Lower lobe of right lung (tissue), 2 donors: ENCODE results near the gene PPP3CA. TPM values are rescaled to one million over a fixed set of nuclear protein-coding genes. Genes with fewer than 3 reads are reported as not detected.

Experiments used
- ATAC-seq, 2 donors: fragments of 200-7000 bp; cut with Tn5 transposase; one replicate each; pipeline ENCODE4 v1.9.1; 2020 to 2022; ENCODE audit warnings: mild to moderate bottlenecking in 2 of 2, moderate library complexity in 2 of 2
- DNase-seq: peaks from one replicate; pipeline ENCODE4 v3.0.0-alpha.2; 2020
- H3K27ac ChIP-seq: fragments of 200-600 bp; one replicate; pipeline ENCODE4 v1.8.0; 2022
- H3K27me3 ChIP-seq: fragments of 200-600 bp; one replicate; pipeline ENCODE4 v1.8.0; 2022; ENCODE audit warnings: low read depth
- H3K36me3 ChIP-seq: fragments of 200-600 bp; one replicate; pipeline ENCODE4 v1.8.0; 2022; ENCODE audit warnings: mild to moderate bottlenecking
- H3K4me1 ChIP-seq: fragments of 200-600 bp; one replicate; pipeline ENCODE4 v1.8.0; 2022
- H3K4me3 ChIP-seq: fragments of 200-600 bp; one replicate; pipeline ENCODE4 v1.8.0; 2022; ENCODE audit warnings: mild to moderate bottlenecking
- H3K9me3 ChIP-seq: fragments of 200-600 bp; one replicate; pipeline ENCODE4 v1.8.0; 2022
- CTCF ChIP-seq: fragments of 200-600 bp; IDR thresholded peaks from one replicate; pipeline ENCODE4 v1.8.0; 2022; ENCODE audit warnings: antibody characterized with exemption, mild to moderate bottlenecking
- intact Hi-C: fragments of 100-400 bp; cut with DNase I; formaldehyde crosslinking; loops from one replicate; pipeline ENCODE4 v1.11.0; 2022
- total RNA-seq: library from RNA; stranded (reverse); fragmentation: NEBNext Ultra II Directional; extraction: Animal tissue kit (Norgen Biotek cat#: 25700); gene quantifications from one replicate; pipeline ENCODE4 v1.2.1, GENCODE V29; 2021
- donor health status: DM: no; HTN: yes; CAD: no; lungs with severe emphysema.

Gene PPP3CA
- total RNA-seq, 1 donor from 2014 or later = 50.2 TPM

- DNase-seq (no peak), ATAC-seq (no peak)
- H3K4me1 ChIP-seq = peaks cover 13% of the 10 kb centered on the region
- no peaks in the 10 kb centered on the region for H3K9me3 ChIP-seq
- H3K4me3 ChIP-seq = no peak overlapping the region
- TF ChIP-seq CTCF = no peak
- H3K27ac ChIP-seq = no peak overlapping the region
- H3K27me3 ChIP-seq = no peaks in the 10 kb centered on the region
- intact Hi-C loops = no loop called here
- H3K36me3 ChIP-seq = no peaks in the 10 kb centered on the region
Observed at GRCh38 chr4:101357751-101358150, 10.4 kb upstream of the PPP3CA start.

GRCh38 chr4:101356928-101357327 is 9.6 kb upstream of the PPP3CA start:
- H3K4me3 ChIP-seq = no peak overlapping the region
- TF ChIP-seq CTCF = no peak
- ATAC-seq (peak; percentile 74 to 75), DNase-seq (no peak)
- H3K27ac ChIP-seq = no peak overlapping the region
- no peaks in the 10 kb centered on the region for H3K27me3 ChIP-seq
- intact Hi-C loops = no loop called here
- H3K36me3 ChIP-seq = no peaks in the 10 kb centered on the region
- no peaks in the 10 kb centered on the region for H3K9me3 ChIP-seq
- H3K4me1 ChIP-seq = peaks cover 13% of the 10 kb centered on the region

- no peak for TF ChIP-seq CTCF
- Histone ChIP-seq H3K36me3 (no peaks in the 10 kb centered on the region), H3K9me3 (no peaks in the 10 kb centered on the region), H3K27me3 (no peaks in the 10 kb centered on the region), H3K4me1 (peaks cover 13% of the 10 kb centered on the region), H3K4me3 (no peak overlapping the region), H3K27ac (no peak overlapping the region)
- DNase-seq = no peak
- peak; percentile 71 to 74 for ATAC-seq
- intact Hi-C loops = no loop called here
Observed at GRCh38 chr4:101355767-101356702, 8.7 kb upstream of the PPP3CA start.

GRCh38 chr4:101355246-101355645 is 7.9 kb upstream of the PPP3CA start:
- TF ChIP-seq CTCF = no peak
- Histone ChIP-seq H3K27ac (no peak overlapping the region), H3K36me3 (no peaks in the 10 kb centered on the region), H3K4me1 (peaks cover 13% of the 10 kb centered on the region), H3K27me3 (no peaks in the 10 kb centered on the region), H3K9me3 (no peaks in the 10 kb centered on the region), H3K4me3 (no peak overlapping the region)
- no peak for DNase-seq
- no peak for ATAC-seq
- intact Hi-C loops = no loop called here

GRCh38 chr4:101349801-101350064 is 2.4 kb upstream of the PPP3CA start:
- intact Hi-C loops = no loop called here
- H3K27me3 ChIP-seq = no peaks in the 10 kb centered on the region
- H3K27ac ChIP-seq = no peak overlapping the region
- no peak for DNase-seq
- no peaks in the 10 kb centered on the region for H3K9me3 ChIP-seq
- TF ChIP-seq CTCF = no peak
- no peaks in the 10 kb centered on the region for H3K36me3 ChIP-seq
- no peak overlapping the region for H3K4me3 ChIP-seq
- no peak for ATAC-seq
- H3K4me1 ChIP-seq = peaks cover 22% of the 10 kb centered on the region
